ENCODE results near the gene CDKL5.
A peak's percentile ranks its signal among the peaks of the same experiment; 100 is the strongest.

The CDKL5 gene

GRCh38 chrX:18390941-18391538 is 34.4 kb upstream of the CDKL5 start:
- no peak overlapping the region for H3K4me3 ChIP-seq (replicated peaks; ENCODE audit: insufficient read depth, low read length)
- H3K27me3 ChIP-seq (ENCODE audit: insufficient read depth, poor library complexity, severe bottlenecking) = no peaks in the 10 kb centered on the region
- no peak for TF ChIP-seq GABPA (IDR thresholded peaks at IDR 0.05; ENCODE audit: low read depth)
- TF ChIP-seq CTCF (IDR thresholded peaks at IDR 0.05; ENCODE audit: insufficient read depth, low read length) = no peak
- no peak for TF ChIP-seq POLR2AphosphoS5 (IDR thresholded peaks at IDR 0.05; ENCODE audit: low read depth)
- peak in 1 of 2 experiments; percentile 56 for DNase-seq (ENCODE audit: low read depth in 1 of 2, low spot score in 1 of 2)
- no peak overlapping the region for H3K27ac ChIP-seq (replicated peaks)

GRCh38 chrX:18394477-18394876 is 30.9 kb upstream of the CDKL5 start:
- TF ChIP-seq REST (IDR thresholded peaks at IDR 0.05; ENCODE audit: insufficient replicate concordance, low read depth) = no peak
- TF ChIP-seq SPI1 (IDR thresholded peaks at IDR 0.05; ENCODE audit: borderline replicate concordance, low read depth) = no peak
- no peak for TF ChIP-seq POLR2AphosphoS5 (IDR thresholded peaks at IDR 0.05; ENCODE audit: low read depth)
- no peak for TF ChIP-seq GABPA (IDR thresholded peaks at IDR 0.05; ENCODE audit: low read depth)
- TF ChIP-seq CTCF (IDR thresholded peaks at IDR 0.05; ENCODE audit: insufficient read depth, low read length) = no peak
- Histone ChIP-seq H3K27ac (replicated peaks) (no peak overlapping the region), H3K27me3 (ENCODE audit: insufficient read depth, poor library complexity, severe bottlenecking) (no peaks in the 10 kb centered on the region), H3K4me3 (replicated peaks; ENCODE audit: insufficient read depth, low read length) (no peak overlapping the region)
- no peak for DNase-seq (ENCODE audit: low read depth in 1 of 2, low spot score in 1 of 2)

- Histone ChIP-seq H3K27ac (replicated peaks) (no peak overlapping the region), H3K4me3 (replicated peaks; ENCODE audit: insufficient read depth, low read length) (no peak overlapping the region), H3K27me3 (ENCODE audit: insufficient read depth, poor library complexity, severe bottlenecking) (no peaks in the 10 kb centered on the region)
- TF ChIP-seq SPI1 (IDR thresholded peaks at IDR 0.05; ENCODE audit: borderline replicate concordance, low read depth) (no peak), REST (IDR thresholded peaks at IDR 0.05; ENCODE audit: insufficient replicate concordance, low read depth) (no peak), GABPA (IDR thresholded peaks at IDR 0.05; ENCODE audit: low read depth) (no peak), CTCF (IDR thresholded peaks at IDR 0.05; ENCODE audit: insufficient read depth, low read length) (no peak), POLR2AphosphoS5 (IDR thresholded peaks at IDR 0.05; ENCODE audit: low read depth) (no peak)
- DNase-seq (ENCODE audit: low read depth in 1 of 2, low spot score in 1 of 2) = no peak
Measured at GRCh38 chrX:18401848-18402213, 23.6 kb upstream of the CDKL5 start.
